ENCODE data around the gene SQOR. TPM values are rescaled to one million over a fixed set of nuclear protein-coding genes. Genes with fewer than 3 reads are reported as not detected.

Gene SQOR
- total RNA-seq: 1.6 and 3.9 TPM in 2 replicates

DNA sequence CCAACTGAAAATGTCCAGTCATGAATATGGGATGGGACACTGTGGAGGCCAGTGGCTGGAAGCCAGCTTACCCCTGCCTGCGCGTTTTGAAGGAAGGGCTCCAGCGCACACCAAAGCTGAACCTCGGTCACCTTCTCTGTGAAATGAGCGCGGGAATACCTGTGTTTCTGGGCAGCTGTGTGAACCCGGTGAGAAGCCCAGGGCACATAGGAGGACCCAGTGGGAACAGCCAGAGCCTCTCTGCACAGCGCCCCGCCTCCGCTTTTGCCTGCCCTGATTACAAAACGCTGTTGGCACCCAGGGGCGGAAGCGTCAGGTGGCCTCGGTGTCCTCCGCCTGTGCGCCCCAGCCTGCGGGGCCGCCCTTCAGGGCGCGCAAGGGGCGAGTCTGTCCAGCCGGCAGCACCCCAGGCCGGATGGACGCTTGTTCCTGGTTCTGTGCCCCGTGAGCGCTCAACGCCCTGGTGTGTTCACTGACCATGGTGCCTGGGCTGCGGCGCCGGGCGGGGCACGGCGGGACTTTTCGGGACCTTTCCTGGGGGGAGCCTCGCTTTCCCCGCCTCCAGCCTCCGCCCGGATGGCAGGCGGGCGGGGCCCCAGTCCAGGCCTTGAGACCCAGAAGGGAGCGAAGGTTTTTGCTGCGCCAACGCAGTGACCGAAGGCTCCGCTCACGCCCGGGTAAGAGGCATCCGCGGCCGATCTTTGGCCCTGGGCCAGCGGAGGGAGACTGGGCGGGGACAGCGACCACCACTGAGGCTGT, at the start of gene SQOR:
SQOR (plus strand) TSS at position 598 of the 759 bp plus-strand sequence. CDS start 23,895 bp downstream, outside the sequence.

DNA sequence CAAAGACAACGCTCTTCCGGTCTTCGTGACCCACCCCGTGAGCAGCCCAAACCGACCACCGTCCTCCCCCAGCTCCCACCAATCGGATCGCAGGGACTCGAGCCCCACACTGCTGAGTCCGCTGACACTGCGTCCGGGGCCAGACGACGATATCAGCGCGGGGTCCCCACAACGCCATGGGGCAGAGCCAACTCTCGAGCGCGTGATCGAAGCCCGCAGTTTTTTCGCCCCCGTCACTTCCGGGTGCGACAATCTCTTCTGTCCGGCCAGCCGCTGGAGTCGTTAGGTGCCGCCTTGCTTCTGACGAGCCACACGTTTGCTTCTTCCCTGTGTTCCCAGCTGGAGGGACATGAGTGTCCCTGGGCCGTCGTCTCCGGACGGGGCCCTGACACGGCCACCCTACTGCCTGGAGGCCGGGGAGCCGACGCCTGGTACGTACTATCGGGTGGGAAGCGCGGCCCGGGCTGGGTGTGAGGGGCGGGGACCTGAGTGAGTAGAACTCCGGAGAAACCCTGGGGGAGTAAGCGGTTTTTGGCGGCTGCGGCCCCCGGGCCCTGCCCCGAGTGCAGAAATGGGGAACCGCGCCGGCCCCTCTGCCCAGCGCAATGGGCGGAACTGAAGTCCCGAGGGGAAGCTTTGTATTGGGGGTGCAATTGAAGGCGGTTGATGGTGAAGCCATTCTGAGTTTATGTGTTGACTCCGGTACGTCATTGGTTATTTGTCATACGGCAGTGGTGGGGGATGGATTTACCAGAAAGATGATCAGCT, 47.5 kb upstream of the SQOR start, which contains the start of gene BLOC1S6:
BLOC1S6 (plus strand) TSS at position 285 of the 768 bp plus-strand sequence; CDS start at position 350, 65 bp downstream.

Small RNA genes within 50 kb of the gene (small RNA-seq; reads per million reads assigned to genes)
- gene RF00019: not detected

Other genes starting within 250 kb of the SQOR start
- 10.5 and 11.8 TPM in 2 replicates for gene SLC30A4, start 112.3 kb upstream of the SQOR start, total RNA-seq
- gene BLOC1S6, start 47.6 kb upstream of the SQOR start, total RNA-seq: 30.6 and 47.7 TPM in 2 replicates